Measurements from ENCODE around the gene ZNF296.

- TF ChIP-seq CTCF (IDR thresholded peaks at IDR 0.05) = no peak
- TF ChIP-seq POLR2AphosphoS5 (IDR thresholded peaks at IDR 0.05; ENCODE audit: low read depth, low read length) = no peak
- TF ChIP-seq, protein P1, sequence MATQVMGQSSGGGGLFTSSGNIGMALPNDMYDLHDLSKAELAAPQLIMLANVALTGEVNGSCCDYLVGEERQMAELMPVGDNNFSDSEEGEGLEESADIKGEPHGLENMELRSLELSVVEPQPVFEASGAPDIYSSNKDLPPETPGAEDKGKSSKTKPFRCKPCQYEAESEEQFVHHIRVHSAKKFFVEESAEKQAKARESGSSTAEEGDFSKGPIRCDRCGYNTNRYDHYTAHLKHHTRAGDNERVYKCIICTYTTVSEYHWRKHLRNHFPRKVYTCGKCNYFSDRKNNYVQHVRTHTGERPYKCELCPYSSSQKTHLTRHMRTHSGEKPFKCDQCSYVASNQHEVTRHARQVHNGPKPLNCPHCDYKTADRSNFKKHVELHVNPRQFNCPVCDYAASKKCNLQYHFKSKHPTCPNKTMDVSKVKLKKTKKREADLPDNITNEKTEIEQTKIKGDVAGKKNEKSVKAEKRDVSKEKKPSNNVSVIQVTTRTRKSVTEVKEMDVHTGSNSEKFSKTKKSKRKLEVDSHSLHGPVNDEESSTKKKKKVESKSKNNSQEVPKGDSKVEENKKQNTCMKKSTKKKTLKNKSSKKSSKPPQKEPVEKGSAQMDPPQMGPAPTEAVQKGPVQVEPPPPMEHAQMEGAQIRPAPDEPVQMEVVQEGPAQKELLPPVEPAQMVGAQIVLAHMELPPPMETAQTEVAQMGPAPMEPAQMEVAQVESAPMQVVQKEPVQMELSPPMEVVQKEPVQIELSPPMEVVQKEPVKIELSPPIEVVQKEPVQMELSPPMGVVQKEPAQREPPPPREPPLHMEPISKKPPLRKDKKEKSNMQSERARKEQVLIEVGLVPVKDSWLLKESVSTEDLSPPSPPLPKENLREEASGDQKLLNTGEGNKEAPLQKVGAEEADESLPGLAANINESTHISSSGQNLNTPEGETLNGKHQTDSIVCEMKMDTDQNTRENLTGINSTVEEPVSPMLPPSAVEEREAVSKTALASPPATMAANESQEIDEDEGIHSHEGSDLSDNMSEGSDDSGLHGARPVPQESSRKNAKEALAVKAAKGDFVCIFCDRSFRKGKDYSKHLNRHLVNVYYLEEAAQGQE (IDR thresholded peaks at IDR 0.05; ENCODE audit: insufficient read depth in 1 of 2, low read depth in 2 of 2, low read length in 1 of 2) = no peak
- no peak for TF ChIP-seq TCF7L2 (IDR thresholded peaks at IDR 0.05; ENCODE audit: low read depth, low read length)
Measured at GRCh38 chr19:45099467-45100191, 23.4 kb upstream of the ZNF296 start.
